HG03280 (cell line): ENCODE results near the gene FHAD1.
"Not testable (repeated sequence)": the region's sequence is repeated elsewhere in the genome, so short reads cannot be mapped to it uniquely, and the experiment has no call there.

ENCODE experiments used
- ATAC-seq: cut with Tn5 transposase; IDR thresholded peaks from one replicate; pipeline ENCODE4 v1.9.1; 2021; ENCODE audit warnings: mild to moderate bottlenecking, moderate library complexity; ENCODE audit not compliant: unreplicated experiment

Gene FHAD1

DNA sequence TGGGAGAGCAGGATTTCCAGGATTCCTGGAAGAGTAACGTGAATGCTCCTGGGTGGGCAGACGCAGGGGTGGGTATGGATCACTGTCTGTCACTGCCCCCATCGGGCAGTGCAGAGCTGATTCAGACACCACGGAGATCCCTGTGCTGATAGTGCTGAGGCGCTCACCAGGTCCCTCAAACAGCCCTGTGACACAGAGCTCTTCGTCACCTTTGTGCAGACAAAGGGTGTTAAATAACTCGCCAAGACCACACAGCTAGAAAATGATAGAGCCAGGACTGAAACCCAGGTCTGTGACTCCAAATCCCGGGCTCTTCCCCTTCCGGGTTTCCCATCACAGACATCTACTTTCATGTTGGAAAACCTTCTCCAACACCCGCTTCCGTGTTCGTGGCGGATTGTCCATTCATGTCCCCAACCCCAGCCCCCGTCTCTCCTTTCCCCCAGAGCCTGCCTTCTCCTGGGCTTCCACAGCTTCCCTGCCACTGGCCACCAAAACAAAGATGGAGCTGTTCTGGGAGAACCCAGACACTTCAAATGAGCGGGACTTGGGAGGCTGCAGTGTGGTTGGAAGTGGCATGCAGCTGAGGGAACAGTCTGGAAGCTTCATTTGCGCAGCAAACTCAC, 165.3 kb downstream of the FHAD1 start:
- no peak for ATAC-seq

DNA sequence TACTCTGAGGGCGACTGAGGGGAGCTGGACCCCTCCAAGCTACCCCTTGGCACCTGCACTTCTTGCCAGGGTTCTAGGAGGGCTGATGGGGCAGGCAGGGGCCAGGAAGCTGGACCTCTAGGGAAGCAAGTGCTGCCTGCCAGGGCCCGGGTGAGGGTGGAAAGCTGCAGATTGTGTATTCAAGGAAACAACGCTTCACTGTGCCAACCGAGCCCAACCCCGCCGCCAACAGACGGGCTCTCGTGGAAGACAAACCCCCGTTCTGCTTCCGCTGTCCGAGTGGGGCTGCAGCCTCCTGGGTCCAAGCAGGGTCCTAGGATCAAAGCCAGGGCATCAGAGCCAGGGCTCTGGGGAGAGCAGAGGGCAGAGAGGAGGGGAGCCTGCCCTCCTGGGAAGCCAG, 165.8 kb downstream of the FHAD1 start:
- ATAC-seq, result no peak

DNA sequence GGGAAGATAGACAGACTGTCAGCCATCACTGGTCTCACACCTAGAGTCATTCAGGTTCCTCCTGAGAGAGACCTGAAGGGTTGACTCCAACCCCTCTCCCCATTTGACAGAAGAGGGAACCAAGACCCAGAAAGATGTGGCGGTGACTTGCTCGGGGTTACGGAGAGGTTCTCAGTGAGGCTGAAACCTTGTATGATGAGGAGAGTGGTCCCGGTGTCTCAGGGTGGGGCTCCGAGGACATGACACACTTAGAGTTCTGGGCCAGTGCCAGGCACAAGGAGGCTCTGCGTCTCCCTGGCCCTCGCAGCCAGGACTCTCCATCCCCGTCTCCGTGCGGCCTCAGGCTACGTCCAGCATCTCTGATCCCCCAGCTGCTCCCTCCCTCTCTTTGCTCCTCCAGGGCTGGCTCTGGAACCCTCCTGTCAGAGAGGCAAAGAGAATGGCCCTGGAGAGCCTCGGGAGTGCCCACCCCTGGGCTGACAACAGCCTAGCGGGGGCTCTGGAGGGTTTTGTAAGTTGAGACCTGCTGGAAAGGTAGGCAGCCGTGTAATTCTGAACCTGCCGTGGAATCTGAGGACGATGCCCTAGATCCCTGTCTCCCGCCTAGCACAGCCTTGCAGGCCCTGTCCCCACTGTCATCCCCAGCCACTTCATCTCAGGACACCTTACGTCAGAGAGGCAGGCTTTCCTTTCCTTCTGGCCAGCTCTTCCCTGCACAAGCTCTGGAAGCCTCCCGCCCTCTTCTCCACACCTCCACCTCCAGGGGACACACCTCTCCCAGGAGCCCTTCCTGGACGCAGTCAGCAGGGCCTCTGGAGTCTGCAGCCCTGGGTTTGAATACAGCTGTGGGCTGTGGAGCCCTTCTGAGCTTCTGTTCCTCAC, 166.8 kb downstream of the FHAD1 start:
- ATAC-seq, result no peak

DNA sequence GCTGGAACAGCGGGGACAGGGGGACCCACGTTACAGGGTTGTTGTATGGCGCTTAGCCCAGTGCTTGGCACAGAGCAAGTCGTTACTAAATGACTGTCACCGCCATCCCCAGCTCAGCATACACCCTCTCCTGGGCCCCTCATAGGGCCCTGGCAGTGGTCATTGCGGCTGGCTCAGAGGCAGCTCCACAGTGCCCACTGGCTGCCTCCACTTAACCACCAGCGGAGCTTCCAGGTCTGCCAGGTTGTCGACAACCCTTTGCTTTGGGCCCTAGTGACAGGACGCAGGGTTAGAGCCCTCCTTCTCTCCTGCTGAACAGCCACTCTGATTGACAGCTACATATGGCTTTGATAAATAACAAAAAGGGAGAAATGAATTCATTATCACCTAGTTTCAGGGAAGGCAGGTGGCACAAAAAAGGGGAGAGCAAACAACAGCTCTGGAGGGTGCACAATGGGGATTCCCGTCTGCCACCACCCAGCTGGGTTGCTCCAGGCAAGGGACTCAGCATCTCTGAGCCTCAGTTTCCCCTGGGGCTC, 167.5 kb downstream of the FHAD1 start:
- no peak for ATAC-seq

DNA sequence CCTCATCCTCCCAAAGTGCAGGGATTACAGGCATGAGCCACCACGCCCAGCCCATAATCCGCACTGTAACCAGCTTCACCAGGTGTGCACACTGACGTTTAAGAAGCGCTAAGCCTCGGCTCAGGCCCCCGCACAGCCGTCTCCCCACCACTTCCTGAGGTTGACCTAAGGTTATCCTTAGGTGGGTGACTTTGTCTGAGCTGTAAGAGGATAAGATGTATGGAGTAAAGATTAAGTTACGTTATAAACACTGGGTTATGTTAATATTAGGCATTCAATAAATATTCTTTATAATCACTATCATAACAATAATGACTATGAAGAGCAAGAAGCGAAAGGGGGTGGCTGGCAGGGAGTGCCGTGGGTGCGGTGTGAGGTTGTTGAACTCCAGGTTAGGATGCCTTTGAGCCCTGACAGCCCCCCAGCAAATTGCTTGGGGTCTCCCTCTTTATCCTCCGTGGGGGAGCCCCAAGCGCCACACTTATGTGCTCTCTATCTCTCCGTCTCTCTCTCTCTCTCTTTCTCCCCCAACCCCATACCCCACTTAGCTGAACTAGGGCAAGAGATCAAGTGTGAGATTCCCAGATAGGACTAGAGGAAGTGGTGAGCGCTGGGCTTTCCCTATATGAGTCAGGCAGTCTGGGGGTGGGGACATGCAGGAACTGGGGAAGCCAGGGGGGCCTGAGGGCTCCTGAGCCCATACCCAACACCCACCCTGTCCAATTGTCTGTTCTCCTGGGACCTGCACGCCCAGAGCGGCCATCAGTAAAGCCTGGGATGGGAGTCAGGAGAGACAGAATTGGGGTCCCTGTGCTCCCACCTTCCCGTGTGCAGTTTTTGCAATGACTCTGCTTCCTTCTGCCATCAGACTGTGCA, 170.3 kb downstream of the FHAD1 start:
- no peak for ATAC-seq

DNA sequence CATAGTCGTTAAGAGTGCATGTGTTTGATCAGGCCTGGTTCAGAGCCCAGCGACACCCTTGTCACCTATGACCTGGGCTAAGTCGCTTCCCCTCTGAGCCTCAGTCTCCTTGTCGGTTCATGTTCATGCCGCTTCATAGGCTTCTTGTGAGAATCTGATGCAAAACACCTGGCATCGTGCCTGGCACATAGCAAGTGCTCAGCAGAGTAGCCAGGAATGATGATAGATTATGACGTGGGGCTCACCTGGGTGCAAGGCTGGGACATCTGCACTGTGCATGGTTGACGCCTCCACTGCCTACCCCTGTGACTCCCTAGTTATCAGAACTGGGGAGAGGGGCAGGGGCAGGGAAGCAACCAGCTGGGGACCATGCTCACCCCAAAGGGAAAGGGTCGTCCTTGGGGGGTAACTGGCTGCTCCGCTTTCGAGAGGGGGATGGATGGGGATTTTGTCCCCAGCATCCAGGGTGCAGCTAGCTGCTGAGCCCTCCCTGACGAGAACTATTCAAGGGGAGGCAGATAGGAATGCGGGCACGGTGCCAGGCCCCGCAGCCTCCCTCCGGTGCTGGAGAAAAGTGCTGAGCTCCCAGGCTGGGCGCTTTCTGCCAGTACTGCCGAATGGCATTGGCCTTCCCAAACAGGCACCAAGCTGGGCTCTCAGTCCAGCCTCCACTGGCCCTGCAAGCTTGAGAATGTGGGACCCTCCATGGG, 171.9 kb downstream of the FHAD1 start:
- no peak for ATAC-seq

DNA sequence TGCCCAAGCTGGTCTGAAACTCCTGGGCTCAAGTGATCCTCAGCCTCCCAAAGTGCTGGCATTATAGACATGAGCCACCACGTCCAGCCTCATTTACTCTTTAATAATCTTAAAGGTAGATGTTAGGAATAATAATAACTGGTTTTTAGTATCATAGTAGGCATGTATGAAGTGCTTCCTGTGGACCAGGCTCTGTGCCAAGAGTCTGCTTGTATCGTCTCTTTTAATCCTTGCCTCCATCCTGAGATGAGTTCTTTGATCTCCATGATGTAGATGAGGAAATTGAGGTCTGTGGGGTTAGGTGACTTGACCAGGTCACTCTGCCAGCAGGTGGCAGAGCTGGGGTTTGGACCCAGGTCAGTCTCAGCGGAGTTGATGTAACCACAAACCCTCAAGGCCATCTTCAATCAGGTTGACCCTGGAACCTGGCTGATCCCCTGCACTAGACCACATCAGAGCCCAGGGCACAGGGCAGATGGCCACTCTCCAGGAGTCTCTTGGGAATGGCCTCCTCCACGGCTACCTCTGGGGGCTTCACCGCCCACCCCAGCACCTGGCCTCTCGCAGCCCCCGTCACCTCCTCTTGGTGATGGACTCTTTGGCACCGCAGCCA, 173.9 kb downstream of the FHAD1 start:
- ATAC-seq, result no peak

DNA sequence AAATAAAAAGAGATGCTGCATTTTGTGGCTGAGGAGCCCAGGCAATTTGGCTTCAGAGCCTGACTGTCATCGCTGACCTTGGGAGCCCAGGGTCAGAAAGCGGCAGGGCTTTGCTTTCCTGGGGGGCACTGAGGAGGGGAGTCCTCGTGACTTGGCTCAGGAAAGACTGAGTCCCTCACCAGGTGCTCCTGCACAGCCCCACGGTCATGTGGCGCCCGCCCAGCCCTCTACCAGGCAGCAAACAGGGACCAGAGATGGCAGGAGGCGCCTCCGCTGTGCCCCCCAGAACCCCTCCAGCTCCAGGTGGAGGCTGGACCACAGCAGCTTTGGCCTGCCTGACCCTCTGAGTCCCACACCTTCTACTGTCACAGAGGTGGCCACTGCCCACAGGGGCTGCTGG, 175.8 kb downstream of the FHAD1 start:
- ATAC-seq, result no peak

DNA sequence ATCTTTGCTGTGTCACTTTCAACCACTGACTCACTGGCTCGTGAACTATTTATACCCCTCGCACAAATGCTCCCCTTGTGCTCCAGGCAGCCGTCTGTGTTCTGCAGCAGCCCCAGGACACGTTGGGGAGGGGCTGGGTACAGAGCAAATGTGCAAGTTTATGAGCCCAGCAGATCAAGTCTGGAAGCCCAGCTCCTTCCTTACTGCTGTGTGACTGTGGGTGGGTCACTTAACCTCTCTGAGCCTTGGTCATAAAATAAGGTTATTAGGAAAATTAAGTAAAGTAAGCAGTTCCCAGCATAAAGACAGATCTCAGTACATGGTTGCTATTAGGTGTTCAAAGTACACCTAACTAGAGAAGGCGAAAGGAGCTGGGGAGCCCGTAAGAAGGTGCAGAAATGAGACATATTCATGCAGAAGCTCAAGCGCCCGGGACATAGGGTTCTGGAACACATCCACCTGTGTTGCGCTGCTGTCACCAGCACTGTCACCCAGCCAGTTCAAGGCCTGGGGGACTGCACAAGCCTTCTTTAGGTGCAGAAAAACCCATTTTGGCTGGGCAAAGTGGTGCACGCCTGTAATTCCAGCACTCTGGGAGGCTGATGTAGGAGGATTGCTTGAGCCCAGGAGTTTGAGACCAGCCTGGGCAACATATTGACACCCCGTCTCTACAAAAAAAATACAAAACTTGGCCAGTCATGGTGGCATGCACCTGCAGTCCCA, 176.5 kb downstream of the FHAD1 start:
- ATAC-seq, result no peak

DNA sequence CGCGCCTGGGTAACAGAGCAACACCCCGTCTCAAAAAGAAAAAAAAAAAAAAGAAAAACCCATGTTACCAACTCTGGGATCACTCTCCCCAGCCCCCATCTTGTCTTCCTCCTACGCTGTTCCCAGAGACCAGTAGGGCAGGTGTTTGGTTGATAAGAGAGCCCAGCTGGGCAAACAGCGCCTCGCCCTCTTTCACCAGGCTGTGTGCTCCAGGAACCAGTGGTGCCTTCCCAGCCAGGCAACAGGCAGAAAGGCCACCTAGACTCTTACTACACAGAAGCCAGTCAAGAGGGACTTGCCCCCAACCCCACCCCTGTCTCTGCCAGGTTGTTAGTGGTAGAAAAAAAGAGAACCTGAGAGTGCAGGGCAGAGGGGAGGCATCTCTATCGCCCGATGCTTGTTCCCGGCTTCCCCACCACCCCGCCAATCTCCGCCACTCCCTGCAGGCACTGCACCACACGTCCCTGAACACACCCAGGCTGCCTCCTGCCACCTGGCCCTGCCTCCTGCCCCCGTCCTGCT, 177.2 kb downstream of the FHAD1 start:
- ATAC-seq, result no peak

DNA sequence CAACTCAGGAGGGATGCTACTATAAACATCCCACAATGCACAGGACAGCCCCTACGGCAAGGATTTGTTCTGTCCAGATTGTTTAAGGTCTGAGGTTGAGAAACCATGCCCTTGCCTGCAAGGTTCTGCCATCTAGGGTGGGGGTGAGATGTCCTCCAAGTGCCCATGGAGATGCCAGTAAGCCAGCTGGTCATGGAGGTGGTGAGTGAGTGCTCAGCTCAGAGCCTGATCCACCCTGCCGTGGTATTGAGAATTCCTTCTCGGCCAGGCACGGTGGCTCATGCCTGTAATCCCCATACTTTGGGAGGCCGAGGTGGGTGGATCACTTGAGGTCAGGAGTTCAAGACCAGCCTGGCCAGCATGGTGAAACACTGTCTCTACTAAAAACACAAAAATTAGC, 178.0 kb downstream of the FHAD1 start:
- ATAC-seq, result no peak

DNA sequence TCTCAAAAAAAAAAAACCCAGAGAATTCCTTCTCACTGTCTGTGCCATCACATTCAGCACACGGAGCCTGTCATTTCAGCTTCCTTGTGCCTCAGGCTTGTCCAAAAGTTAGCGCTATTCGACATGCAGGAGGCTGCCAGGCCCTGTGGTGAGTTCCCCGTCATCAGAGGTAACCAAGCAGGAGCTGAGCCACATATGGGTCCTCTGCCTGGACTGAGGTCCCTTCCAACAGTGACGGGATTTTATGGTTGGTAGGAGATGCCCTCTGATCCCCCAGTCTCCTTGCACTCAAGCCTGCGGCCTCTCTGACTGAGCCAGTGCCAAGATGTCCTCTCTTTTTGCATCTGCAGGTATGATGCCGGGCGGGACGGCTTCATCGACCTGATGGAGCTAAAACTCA, 178.5 kb downstream of the FHAD1 start:
- ATAC-seq, result no peak

DNA sequence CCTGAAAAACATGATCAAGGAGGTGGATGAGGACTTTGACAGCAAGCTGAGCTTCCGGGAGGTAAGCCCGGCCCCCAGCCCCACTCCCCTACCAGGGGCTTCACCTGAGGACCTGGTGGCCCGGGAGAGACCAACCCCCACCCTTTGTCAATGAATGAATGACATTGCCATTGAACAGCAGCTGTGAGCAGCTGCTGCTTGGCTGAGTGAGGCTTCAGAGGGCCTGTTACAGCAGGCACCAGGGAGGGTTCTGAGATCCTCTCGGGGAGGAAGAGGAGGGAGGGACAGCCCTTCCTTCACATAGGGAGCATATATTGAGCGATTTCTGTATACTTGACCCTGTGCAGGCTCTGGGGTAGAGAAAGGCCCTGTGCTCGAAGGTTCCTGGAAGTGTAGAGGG, 178.9 kb downstream of the FHAD1 start:
- no peak for ATAC-seq

DNA sequence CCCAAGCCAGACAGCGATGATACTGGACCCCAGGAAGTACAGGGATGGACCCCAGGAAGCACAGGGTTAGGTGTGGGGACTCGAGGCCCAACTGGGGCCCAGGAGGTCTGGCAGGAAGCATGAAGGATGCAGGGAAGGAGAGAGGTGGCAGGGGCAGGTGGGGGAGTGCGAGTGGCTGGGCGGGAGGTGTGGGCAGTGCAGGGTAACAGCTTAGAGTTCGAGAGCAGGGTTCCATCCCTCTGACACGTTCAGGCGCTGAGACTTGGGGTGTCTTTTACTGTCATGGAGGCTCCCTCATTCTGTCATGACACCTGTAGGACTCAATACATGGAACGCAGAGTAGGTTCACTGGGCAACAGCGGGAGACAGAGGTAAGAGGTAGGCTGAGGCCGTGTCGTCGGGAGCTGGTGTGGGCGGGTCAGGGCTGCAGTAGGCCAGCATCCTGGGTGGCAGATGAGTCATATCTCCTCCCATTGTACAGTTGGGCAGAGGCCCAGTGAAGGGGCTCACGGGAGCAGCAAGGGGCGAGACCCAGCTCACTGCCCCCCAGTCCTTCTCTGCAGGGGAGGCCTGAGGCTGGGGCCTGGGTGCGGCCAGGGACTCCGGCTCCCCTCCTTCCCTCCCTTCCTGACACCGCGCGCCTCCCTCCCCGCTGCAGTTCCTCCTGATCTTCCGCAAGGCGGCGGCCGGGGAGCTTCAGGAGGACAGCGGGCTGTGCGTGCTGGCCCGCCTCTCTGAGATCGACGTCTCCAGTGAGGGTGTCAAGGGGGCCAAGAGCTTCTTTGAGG, 179.7 kb downstream of the FHAD1 start:
- no peak for ATAC-seq

DNA sequence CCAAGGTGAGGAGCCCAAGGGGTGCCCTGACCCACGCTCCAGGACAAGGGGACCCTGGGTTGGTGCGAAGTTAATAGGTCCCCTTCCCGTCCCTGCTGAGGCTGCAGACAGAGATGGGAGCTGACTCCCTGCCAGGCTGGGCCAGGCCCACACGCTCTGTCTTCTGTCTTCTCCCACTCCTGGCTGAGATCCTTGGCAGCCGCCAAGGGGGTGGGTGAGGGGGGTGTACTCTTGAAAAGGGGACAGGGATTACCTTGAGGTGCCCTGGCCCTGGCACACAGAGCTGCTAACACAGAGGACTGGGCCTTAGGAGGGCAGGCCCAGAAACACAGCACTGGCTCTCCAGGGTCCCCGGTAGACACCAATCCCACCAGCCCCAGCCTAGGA, 180.2 kb downstream of the FHAD1 start:
- no peak for ATAC-seq

DNA sequence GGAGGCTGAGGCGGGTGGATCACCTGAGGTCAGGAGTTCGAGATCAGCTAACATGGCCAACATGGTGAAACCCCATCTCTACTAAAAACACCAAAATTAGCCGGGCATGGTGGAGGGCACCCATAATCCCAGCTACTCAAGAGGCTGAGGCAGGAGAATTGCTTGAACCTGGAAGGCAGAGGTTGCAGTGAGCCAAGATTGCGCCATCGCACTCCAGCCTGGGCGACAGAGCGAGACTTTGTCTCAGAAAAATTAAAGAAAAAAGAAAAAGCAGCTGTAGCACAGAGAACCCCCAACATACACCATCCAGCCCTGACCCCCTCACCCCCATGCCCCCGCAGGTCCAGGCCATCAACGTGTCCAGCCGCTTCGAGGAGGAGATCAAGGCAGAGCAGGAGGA, 181.2 kb downstream of the FHAD1 start:
- ATAC-seq, result not testable (repeated sequence)

DNA sequence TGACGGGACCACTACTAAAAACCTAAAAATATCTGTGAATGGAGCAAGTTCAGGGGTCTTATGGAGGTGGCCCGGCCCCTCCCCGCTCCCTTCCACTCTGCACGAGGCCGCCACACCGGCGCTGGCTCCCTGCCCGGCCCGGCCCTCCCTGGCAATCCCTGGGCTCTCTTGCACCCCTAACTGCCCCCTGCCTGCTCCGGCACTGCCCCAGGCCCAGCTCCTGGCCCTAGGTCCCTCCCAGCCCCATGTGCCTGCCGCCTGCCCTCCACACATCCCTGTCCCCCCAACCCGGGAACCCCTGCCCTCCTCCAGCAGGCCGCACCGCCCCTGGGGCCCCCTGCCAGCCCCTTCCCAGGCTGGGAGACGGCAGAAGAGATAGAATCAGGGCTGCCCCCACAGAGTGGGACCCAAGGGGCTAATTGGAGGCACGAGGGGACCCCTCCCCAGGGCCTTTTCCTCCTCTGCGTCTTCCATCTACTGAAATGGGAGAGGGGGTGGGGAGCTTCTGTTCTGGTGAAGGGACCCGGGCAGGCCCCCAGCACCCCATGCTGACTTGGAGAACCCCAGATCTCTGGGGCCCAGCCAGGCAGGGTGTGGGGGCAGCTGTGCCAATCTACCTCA, 181.9 kb downstream of the FHAD1 start:
- no peak for ATAC-seq

DNA sequence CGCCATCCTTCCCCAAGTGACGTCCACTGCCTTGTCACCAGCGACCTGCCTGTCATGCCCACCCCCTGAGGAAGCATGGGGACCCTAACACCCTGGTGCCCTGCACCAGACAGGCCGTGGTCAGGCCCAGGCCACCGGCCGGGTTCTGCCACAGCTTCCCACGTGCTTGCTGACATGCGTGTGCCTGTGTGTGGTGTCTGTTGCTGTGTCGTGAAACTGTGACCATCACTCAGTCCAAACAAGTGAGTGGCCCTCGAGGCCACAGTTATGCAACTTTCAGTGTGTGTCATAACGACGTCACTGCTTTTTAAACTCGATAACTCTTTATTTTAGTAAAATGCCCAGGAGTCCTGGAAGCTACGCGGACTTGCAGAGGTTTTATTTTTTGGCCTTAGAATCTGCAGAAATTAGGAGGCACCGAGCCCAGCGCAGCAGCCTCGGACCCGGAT, 182.7 kb downstream of the FHAD1 start:
- ATAC-seq, result no peak
